KMS-11 (cell line): ENCODE results near the gene SPACDR.
"Not testable (repeated sequence)": the region's sequence is repeated elsewhere in the genome, so short reads cannot be mapped to it uniquely, and the experiment has no call there.

Experiments used
- H2AFZ ChIP-seq: fragments of 200-600 bp; sonication (generic); 2 replicates; pipeline ENCODE4 v1.6.1; 2016; ENCODE audit warnings: antibody characterized with exemption, mixed run types, low read depth
- H3K27ac ChIP-seq: fragments of 200-600 bp; sonication (generic); 2 replicates; pipeline ENCODE4 v1.6.1; 2016; ENCODE audit warnings: mild to moderate bottlenecking, mixed run types
- H3K27me3 ChIP-seq: fragments of 200-600 bp; sonication (generic); 2 replicates; pipeline ENCODE4 v1.6.1; 2017; ENCODE audit warnings: mild to moderate bottlenecking, low read depth, mixed run types, moderate library complexity; ENCODE audit not compliant: insufficient read depth
- H3K36me3 ChIP-seq: fragments of 200-600 bp; sonication (generic); 2 replicates; pipeline ENCODE4 v1.6.1; 2017; ENCODE audit warnings: mild to moderate bottlenecking, mixed run types; ENCODE audit not compliant: insufficient read depth
- H3K4me1 ChIP-seq: fragments of 200-600 bp; sonication (generic); 2 replicates; pipeline ENCODE4 v1.6.1; 2016; ENCODE audit warnings: mild to moderate bottlenecking, low read depth, mixed run types; ENCODE audit not compliant: poor library complexity, severe bottlenecking
- H3K4me2 ChIP-seq: fragments of 200-600 bp; sonication (generic); 2 replicates; pipeline ENCODE4 v1.7.0; 2016; ENCODE audit warnings: mild to moderate bottlenecking, mixed run types
- H3K4me3 ChIP-seq: fragments of 200-600 bp; sonication (generic); IDR thresholded peaks from 2 replicates; pipeline ENCODE4 v1.6.1; 2017; ENCODE audit warnings: low read depth, low read length, mixed read lengths; ENCODE audit not compliant: insufficient read depth
- H3K79me2 ChIP-seq: fragments of 200-600 bp; sonication (generic); 2 replicates; pipeline ENCODE4 v1.6.1; 2016; ENCODE audit warnings: low read depth, mixed run types; ENCODE audit not compliant: insufficient read depth
- H3K9ac ChIP-seq: fragments of 200-600 bp; sonication (generic); 2 replicates; pipeline ENCODE4 v1.6.1; 2016; ENCODE audit warnings: mild to moderate bottlenecking, mixed run types
- H4K20me1 ChIP-seq: fragments of 200-600 bp; sonication (generic); 2 replicates; pipeline ENCODE4 v1.6.1; 2016; ENCODE audit warnings: mild to moderate bottlenecking, mixed run types; ENCODE audit not compliant: insufficient read depth
- CTCF ChIP-seq: fragments of 200-600 bp; sonication (generic); conservative IDR thresholded peaks from 2 replicates; pipeline ENCODE4 v1.6.1; 2017; ENCODE audit warnings: low read depth, mild to moderate bottlenecking, antibody characterized with exemption, low read length, moderate library complexity, mixed read lengths

Gene SPACDR

DNA sequence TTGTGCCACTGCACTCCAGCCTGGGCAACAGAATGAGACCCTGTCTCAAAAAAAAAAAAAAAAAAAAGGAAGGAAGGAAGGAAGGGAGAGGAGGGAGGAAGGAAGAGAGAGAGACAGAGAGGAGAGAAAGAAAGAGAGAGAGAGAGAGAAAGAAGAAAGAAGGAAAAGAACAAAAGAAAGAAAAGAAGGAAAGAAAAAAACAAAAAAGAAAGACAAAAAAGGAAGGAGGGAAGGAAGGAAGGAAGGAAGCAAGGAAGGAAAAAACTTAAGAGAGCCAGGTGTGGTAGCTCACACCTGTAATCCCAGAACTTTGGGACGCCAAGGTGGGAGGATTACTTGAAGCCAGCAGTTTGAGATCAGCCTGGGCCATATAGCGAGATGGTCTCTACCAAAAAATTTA is 731 bp upstream of the SPACDR start:
- Histone ChIP-seq H3K9ac (no peak overlapping the region), H2AFZ (no peak overlapping the region), H3K27ac (no peak overlapping the region)

DNA sequence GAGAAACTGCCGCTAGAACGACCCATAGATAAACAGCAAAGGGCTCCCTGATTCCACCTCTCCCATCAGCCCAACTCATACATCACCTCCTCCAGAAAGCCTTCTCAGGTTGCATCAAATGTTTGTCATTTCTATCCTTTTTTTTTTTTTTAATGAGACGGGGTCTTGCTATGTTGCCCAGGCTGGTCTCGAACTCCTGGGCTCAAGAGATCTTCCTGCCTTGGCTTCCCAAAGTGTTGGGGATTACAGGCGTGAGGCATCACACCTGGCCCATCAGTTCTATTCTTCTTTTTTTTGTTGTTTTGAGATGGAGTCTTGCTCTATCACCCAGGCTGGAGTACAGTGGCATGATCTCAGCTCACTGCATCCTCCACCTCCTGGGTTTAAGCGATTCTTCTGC is 7.0 kb downstream of the SPACDR start:
- no peak overlapping the region for H3K9ac ChIP-seq
- H3K4me1 ChIP-seq = no peaks in the 10 kb centered on the region
- TF ChIP-seq CTCF = no peak
- no peak overlapping the region for H3K27ac ChIP-seq
- H3K27me3 ChIP-seq = no peaks in the 10 kb centered on the region; the same call in 1 of the 2 replicates
- H3K36me3 ChIP-seq = no peaks in the 10 kb centered on the region
- H4K20me1 ChIP-seq = no peaks in the 10 kb centered on the region
- no peak overlapping the region for H3K4me2 ChIP-seq
- H3K79me2 ChIP-seq = no peaks in the 10 kb centered on the region
- H2AFZ ChIP-seq = no peak overlapping the region
- no peak overlapping the region for H3K4me3 ChIP-seq

More for the DNA sequence above, 731 bp upstream of the SPACDR start:
- no peaks in the 10 kb centered on the region for H3K27me3 ChIP-seq
- no peak for TF ChIP-seq CTCF
- H3K4me2 ChIP-seq = no peak overlapping the region
- no peaks in the 10 kb centered on the region for H3K79me2 ChIP-seq
- peaks cover 3% of the 10 kb centered on the region for H3K4me1 ChIP-seq
- no peaks in the 10 kb centered on the region for H4K20me1 ChIP-seq
- no peak overlapping the region for H3K4me3 ChIP-seq
- no peaks in the 10 kb centered on the region for H3K36me3 ChIP-seq

DNA sequence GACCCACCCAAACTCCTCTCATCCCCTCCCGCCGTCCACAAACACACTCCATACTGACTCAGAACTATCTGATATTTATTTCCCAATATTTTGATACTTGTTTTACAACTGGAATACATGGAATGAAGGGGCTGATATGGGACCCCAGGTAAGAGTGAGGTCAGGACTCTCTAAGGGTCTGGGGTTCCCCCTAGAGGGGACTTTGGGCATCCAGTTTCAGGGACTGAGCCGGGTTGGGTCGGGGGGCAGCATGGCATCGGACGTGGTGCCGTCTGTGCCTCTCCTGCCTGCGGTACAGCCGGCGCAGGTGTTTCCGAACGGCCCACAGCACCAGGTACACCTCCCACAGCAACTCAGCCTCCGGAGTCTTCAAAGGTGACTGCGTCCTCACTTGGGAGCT is 7.5 kb downstream of the SPACDR start:
- Histone ChIP-seq H3K79me2 (no peaks in the 10 kb centered on the region), H3K4me1 (no peaks in the 10 kb centered on the region), H2AFZ (no peak overlapping the region), H4K20me1 (no peaks in the 10 kb centered on the region), H3K4me2 (no peak overlapping the region), H3K9ac (no peak overlapping the region), H3K36me3 (no peaks in the 10 kb centered on the region), H3K27ac (no peak overlapping the region), H3K4me3 (no peak overlapping the region), H3K27me3 (no peaks in the 10 kb centered on the region; the same call in 1 of the 2 replicates)
- TF ChIP-seq CTCF = no peak

DNA sequence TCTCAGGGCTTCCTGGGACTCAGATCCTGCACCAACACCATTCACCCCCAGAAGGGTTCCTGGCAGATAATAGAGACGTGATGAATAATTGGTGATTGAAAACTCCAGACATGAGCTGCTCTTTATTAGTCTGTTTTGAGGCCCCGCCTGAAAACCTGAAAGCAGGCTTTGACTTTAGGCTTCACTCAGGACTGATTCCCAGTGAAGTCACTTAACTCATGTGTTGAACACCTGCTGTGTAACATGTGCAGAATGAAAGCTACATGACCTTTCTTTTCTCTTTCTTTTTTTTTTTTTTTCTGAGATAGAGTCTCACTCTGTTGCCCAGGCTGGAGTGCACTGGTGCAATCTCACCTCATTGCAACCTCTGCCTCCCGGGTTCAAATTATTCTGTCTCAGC is 8.9 kb downstream of the SPACDR start:
- H3K27ac ChIP-seq = no peak overlapping the region

GRCh38 chr7:100453854-100454253 is 10.2 kb downstream of the SPACDR start:
- H3K4me2 ChIP-seq, H3K27me3 ChIP-seq, H3K4me3 ChIP-seq, H3K9ac ChIP-seq, H3K4me1 ChIP-seq, H3K79me2 ChIP-seq, H4K20me1 ChIP-seq, H2AFZ ChIP-seq, H3K27ac ChIP-seq, H3K36me3 ChIP-seq: not testable (repeated sequence)

More for the DNA sequence above, 8.9 kb downstream of the SPACDR start:
- Histone ChIP-seq H4K20me1 (no peaks in the 10 kb centered on the region), H3K9ac (no peak overlapping the region), H3K79me2 (no peaks in the 10 kb centered on the region), H3K36me3 (no peaks in the 10 kb centered on the region), H3K27me3 (no peaks in the 10 kb centered on the region; the same call in 1 of the 2 replicates), H3K4me2 (no peak overlapping the region), H2AFZ (no peak overlapping the region), H3K4me3 (no peak overlapping the region), H3K4me1 (peaks cover 4% of the 10 kb centered on the region)
- TF ChIP-seq CTCF = no peak
